WERI-Rb-1 (cell line): Measurements from ENCODE around the gene CCDC112.

Experiments
- DNase-seq: peaks from one replicate; pipeline ENCODE4 v3.0.0-alpha.2; 2020
- H3K27ac ChIP-seq: fragments of 250-450 bp; sonication (Bioruptor Pico); 2 replicates; pipeline ENCODE4 v1.5.1; 2020; ENCODE audit warnings: mild to moderate bottlenecking, moderate library complexity
- H3K27me3 ChIP-seq: fragments of 250-450 bp; sonication (Bioruptor Pico); 2 replicates; pipeline ENCODE4 v1.5.1; 2021; ENCODE audit warnings: mild to moderate bottlenecking, low read depth, moderate library complexity; ENCODE audit not compliant: insufficient read depth, severe bottlenecking
- H3K36me3 ChIP-seq: fragments of 250-450 bp; sonication (Bioruptor Pico); 2 replicates; pipeline ENCODE4 v1.5.1; 2020; ENCODE audit warnings: mild to moderate bottlenecking, moderate library complexity
- H3K4me3 ChIP-seq: 2 replicates; pipeline ENCODE4 v1.5.1; 2011; ENCODE audit warnings: low read depth, mild to moderate bottlenecking, control low read depth, low read length
- H3K9me3 ChIP-seq: fragments of 250-450 bp; sonication (Bioruptor Pico); 2 replicates; pipeline ENCODE4 v1.5.1; 2021; ENCODE audit warnings: mild to moderate bottlenecking, moderate library complexity; ENCODE audit not compliant: severe bottlenecking
- CTCF ChIP-seq: IDR thresholded peaks from 2 replicates; pipeline ENCODE4 v1.5.1; 2011; ENCODE audit warnings: low read depth, mild to moderate bottlenecking, control low read depth, inconsistent platforms, low read length

CCDC112 gene

DNA sequence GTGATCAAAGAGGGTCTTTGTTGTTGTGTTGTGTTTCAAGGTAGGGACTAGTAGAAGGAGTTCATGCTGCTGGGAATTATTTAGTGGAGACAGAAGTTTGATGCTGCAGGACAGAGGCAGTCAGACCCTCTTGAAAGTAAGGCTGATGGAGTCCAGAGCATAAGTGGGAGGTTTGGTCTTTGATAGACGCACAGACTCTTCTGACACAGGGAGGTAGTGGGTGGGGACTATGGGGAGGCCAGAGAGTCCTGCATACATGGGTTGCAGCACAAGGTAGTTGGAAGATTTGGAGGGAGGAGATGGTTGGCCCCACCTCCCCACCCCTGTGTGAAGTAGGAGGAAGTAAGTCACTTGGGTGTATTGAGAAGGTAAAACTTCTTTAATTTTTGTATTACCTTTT lies 2.4 kb upstream of the CCDC112 start:
- H3K27ac ChIP-seq: no peak overlapping the region
- DNase-seq: no peak
- H3K4me3 ChIP-seq: no peak overlapping the region
- no peaks in the 10 kb centered on the region for H3K27me3 ChIP-seq
- no peaks in the 10 kb centered on the region for H3K9me3 ChIP-seq
- no peaks in the 10 kb centered on the region for H3K36me3 ChIP-seq
- no peak for TF ChIP-seq CTCF

DNA sequence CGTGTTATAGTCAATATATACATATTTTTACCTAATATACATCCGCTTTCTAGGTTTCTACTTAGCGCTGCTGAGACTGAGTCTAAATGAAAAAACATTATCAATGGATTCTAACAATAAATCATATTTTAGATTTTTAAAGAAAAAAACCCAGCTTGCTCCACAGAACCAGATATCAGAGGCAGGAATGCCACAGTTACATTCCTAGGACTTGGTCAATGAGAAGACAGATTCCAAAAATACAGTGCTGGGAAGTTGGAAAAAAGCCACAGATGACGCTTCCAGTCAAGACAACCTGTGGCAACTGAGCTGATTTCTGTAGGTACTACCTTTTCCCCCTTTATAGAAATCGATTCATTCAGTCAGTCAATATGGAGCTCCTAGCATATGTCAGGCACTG lies 577 bp upstream of the CCDC112 start:
- TF ChIP-seq CTCF: no peak
- no peak overlapping the region for H3K27ac ChIP-seq
- H3K9me3 ChIP-seq: no peaks in the 10 kb centered on the region
- H3K27me3 ChIP-seq: no peaks in the 10 kb centered on the region
- no peak overlapping the region for H3K4me3 ChIP-seq
- DNase-seq: no peak
- no peaks in the 10 kb centered on the region for H3K36me3 ChIP-seq

- H3K27me3 ChIP-seq: no peaks in the 10 kb centered on the region
- H3K9me3 ChIP-seq: no peaks in the 10 kb centered on the region
- H3K4me3 ChIP-seq: peak overlapping the region; percentile 77
- no peak for DNase-seq
- H3K36me3 ChIP-seq: no peaks in the 10 kb centered on the region
- H3K27ac ChIP-seq: peak overlapping the region; percentile 48
- no peak for TF ChIP-seq CTCF
Measured at GRCh38 chr5:115295777-115296123, 704 bp downstream of the CCDC112 start.

DNA sequence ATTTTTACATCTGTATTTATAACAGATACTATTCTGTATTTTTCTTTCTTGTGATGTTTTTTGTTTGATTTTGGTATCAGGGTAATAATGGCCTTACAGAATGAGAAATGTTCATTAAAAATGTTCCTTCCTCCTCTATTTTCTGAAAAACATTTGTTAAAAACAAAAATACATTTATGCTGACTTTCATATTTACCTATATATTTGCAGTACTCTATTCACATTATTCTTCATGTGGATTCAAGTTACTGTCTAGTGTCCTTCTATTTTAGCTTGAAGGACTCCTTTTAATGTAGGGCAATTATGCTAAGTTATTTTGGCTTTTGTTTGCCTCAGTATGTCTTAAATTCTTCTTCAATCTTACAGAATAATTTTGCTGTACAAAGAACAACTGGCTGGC lies 5.1 kb downstream of the CCDC112 start:
- no peaks in the 10 kb centered on the region for H3K36me3 ChIP-seq
- no peak for TF ChIP-seq CTCF
- no peak overlapping the region for H3K27ac ChIP-seq

GRCh38 chr5:115289104-115289503 lies 7.3 kb downstream of the CCDC112 start:
- Histone ChIP-seq H3K4me3 (no peak overlapping the region), H3K9me3 (no peaks in the 10 kb centered on the region), H3K36me3 (no peaks in the 10 kb centered on the region), H3K27ac (no peak overlapping the region), H3K27me3 (no peaks in the 10 kb centered on the region)
- no peak for TF ChIP-seq CTCF
- DNase-seq: no peak

More for the DNA sequence above, 5.1 kb downstream of the CCDC112 start:
- Histone ChIP-seq H3K9me3 (no peaks in the 10 kb centered on the region), H3K4me3 (no peak overlapping the region), H3K27me3 (no peaks in the 10 kb centered on the region)
- DNase-seq: no peak

DNA sequence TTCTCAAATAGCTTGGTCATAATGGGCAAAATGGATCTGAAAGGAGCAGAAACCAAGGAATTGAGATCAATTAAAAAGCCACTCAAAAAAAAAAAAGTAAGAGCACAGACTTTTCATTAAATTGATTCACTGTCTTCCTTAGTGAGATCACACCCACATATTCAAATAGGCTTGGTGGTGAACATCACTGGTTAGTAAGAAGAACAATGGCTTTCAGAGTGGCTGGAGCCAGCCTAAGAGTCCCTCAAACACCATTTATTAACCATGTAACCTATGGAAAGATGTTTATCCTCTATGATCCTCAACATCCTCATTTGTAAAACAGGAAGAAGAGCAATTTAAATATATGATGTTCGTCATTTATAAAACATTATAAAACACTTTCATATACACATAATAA lies 12.4 kb downstream of the CCDC112 start:
- no peak for TF ChIP-seq CTCF
- no peak for DNase-seq
- Histone ChIP-seq H3K27me3 (no peaks in the 10 kb centered on the region), H3K9me3 (no peaks in the 10 kb centered on the region), H3K4me3 (no peak overlapping the region), H3K27ac (no peak overlapping the region), H3K36me3 (no peaks in the 10 kb centered on the region)
